Activated CD4-positive, CD25-positive, alpha-beta regulatory T cell treated with anti-CD3 and anti-CD28 coated beads, Interleukin-2, amount 50 U/mL, for 24 hours (primary cell): ENCODE results near the gene ZNF747.
A peak's percentile ranks its signal among the peaks of the same experiment; 100 is the strongest.
"Not testable (repeated sequence)": the region's sequence is repeated elsewhere in the genome, so short reads cannot be mapped to it uniquely, and the experiment has no call there.

Experiments used
- ATAC-seq, 2 donors: fragments of 150-1000 bp; cut with Tn5 transposase; one replicate each; pipeline ENCODE4 v1.10.0; 2021; ENCODE audit warnings: mild to moderate bottlenecking in 1 of 2, moderate library complexity in 1 of 2

The ZNF747 gene

DNA sequence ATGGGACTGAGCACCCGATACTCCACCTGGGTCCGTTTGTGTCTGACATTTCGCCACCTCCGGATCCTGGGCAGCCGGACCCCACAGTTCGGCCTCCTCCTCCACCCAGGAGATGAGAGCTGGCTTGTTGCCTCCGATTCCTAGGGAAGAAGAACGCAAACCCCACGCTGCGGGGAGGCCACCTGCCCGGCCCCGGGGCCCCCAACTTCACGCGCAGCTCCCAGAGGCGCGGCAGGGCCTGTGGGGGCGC, 23.0 kb upstream of the ZNF747 start:
- no peak for ATAC-seq

DNA sequence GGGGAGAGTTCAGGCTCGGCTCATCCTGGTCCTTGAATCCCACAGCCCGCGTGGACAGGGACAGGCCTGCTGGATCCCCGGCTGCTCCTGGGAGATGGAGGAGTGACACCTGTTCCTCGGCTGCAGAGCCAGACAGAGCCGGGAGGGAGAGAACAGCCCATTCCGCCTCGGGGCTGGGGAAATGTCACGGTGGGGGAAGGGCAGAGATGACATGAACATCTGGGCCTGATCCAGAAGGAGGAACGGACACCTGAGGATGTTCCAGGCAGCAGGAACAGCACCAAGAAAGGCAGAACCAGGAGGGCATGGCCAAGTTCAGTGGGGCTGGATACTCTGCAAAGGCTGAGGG, 21.4 kb upstream of the ZNF747 start:
- no peak for ATAC-seq

DNA sequence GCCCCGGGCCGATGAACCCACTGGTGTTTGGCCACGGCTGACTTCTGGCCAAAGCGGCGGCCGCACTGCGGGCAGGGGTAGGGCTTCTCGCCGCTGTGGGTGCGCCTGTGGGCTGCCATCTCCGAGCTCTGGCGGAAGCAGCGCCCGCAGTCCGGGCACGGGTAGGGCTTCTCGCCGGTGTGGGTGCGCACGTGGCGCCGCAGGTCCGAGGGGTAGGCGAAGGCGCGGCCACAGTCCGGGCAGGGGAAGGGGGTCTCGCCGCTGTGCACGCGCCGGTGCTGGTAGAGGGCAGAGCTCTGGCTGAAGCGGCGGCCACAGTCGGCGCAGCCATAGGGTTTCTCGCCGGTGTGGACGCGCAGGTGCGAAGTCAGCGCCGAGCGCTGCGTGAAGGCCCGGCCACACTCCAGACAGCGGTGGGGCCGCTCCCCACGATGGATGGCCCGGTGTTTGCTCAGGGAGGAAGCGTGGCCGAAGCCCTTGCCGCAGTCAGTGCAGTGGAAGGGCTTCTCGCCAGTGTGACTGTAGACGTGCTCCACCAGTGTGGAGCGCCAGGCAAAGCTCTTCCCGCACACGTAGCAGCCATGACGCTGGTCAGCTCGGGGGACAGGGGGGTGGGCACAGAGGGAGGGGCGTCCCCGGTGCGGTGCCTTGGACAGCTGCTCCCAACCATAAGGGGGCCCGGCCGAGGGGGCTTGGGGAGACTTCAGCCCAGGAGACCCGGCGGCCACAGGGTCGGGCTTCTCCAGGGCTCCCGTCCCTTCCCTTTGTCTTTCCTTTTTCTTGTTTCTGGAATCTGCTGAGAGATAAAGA, 20.9 kb upstream of the ZNF747 start:
- no peak for ATAC-seq

DNA sequence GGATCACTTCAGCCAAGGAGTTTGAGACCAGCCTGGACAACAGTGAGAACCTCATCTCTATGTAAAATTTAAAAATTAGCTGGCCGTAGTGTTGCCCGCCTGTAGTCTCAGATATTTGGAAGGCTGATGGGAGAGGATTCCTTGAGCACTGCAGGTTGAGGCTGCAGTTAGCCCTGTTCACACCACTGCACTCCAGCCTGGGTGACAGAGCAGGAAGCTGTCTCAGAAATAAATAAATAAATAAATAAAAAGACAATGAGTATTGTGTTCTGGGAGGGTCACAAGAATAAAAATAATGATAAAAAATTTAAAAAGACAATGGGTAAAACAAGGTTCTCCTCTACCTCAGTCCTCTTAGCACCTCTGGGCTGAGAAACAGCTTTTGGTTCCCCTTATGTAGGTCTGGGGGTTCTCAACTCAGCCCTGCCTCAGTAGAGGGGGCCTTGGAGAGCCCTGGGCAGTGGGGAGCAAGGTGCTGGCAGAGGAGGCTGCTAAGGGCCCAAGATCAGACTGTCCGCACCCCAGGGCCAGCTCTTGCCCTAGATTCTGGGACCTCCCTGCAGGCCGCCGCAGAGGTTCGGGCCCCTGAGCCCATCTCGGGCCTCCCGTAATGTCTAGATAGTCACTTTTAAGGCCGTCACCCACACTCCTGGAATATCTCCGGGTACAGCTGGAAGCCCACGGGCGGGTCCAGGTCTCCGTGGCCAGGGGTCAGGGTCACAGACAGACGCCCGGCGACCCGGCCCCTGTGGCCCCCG, 20.1 kb upstream of the ZNF747 start:
- no peak for ATAC-seq

DNA sequence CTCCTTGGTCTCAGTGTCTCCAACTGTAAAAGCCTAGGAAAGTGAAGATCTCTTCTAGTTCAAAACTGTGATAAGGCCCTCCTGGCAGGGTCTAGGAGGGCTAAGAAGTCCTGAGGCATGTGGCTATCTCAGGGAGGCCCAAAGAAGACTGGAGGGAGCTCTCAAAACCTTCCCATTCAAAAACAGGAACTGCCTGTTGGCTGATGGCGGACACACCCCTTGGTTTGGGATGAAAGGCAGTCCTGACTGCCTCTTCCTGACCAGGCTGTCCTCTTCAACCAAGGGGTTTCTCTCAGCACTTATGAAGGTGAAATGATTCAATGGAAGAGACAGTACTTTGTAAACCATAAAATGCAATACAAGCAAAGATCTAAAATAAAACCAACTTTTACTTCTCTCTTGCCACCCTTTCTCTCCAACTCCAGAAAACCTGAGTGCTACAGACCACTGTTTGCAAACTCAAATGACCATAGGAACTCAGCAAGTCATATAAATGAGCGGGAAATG, 18.8 kb upstream of the ZNF747 start:
- ATAC-seq, result no peak

DNA sequence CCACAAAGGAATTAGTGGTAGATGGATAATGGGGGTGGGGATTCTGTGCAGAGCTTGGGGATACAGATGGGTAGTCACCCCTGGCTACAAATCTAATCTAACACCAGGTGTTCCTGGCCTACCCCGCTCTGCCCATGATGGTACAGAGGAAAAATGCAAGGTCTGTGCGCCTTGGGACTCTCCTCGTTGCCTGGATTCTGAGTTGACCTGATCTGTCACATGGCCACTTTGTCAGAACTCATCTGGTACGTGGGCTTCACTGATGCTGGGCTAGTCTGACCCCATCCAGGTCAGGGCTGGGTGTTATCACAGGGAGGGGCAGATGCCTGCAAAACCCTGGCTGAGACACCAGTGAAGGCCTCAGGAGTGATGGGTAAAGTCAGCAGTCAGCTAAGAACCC, 18.3 kb upstream of the ZNF747 start:
- no peak for ATAC-seq

DNA sequence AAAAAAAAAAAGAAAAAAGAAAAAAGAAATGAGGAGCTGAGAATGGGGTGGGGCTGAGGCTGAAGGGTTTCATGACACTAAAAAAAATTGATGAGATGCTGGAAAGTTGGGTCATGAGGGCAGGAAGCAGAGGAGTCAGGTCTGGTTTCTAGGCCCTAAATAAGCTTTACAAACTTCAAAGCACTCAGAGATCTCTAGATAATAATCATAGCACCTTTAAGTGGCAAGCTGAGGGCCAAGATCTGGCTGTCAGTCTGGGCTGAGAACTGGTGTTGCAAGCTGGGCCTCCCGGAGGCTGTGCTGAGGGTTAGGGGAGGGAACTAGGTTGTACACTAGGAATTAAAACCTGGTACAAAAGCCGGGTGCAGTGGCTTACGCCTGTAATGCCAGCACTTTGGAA, 17.1 kb upstream of the ZNF747 start:
- peak; percentile 91 to 93 for ATAC-seq

DNA sequence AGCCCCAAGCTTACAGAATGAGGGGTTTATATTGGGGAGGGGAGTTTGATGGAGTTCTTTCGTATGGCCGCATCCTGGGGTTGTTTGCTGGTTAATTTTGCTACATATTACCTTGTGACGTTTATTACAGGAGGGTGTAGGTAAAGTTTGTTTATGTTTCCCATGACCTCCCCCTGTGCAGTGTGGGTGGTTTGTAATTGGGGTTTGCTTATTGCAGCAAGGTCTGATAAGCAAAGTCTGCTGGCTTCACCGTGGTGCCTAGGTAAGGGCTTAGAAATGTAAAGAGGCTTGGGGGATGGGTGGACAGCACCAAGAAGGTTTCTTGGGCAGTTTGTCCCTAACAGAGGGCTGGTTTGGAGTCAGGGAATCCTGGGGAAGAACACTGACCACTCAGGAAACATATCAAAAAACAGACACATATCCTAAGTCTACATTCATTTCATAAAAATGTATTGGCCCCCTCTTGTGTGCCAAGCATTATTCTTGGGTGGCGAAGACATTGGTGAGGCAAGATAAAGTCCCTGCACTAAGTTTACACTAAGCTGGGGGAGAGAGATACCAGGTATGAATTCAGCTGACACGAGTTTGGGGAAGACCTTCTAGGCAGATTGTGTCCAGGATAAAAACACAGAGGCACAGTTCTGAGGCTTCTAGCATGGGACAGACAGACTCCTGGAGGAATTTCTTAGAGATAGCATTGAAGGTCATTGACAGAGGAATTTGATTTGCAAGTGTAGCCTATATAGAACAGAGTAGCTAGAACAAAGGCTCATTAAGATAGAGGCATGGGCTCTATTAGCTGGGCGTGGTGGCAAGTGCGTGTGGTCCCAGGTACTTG, 14.0 kb upstream of the ZNF747 start:
- ATAC-seq, result no peak

DNA sequence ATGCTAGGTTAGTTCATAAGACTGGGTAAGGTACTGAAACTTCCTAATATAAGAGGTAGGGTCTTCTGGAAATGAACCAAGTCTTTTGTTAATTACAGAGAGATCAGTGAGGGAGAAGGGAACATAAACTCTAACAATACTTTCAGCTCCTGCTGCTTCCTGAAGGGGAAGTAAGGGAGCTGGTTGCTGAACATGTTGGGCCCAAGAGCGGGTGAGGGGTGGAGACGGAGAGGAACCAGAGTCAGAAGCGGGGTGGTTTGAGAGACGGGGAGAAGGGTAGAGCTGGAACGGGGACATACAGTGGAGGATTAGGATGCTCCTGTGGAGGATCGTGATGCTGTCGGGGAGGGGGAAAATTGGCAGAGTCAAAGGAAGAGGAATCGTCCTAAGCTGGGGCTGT, 11.5 kb upstream of the ZNF747 start:
- ATAC-seq, result no peak

DNA sequence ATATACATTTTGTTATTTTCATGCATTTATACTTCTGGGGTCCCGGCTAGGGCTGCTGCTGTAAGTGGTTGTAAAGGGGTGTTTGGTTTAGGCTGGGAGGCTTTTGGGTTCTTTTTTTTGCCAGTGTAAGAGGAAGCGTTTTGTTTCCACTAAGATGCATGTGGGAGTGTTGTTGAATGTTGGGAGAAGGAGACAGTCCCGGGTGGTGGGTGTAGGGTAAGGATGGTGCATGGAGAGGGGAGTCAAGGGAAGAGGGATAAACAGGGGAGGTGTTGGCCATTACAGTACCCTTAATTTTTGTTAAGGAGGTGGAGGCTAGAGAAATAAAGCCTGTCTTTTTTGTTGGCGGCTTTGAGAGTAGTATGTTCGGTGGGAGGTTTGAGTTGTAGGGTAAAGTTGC, 8.4 kb upstream of the ZNF747 start:
- ATAC-seq, result no peak

DNA sequence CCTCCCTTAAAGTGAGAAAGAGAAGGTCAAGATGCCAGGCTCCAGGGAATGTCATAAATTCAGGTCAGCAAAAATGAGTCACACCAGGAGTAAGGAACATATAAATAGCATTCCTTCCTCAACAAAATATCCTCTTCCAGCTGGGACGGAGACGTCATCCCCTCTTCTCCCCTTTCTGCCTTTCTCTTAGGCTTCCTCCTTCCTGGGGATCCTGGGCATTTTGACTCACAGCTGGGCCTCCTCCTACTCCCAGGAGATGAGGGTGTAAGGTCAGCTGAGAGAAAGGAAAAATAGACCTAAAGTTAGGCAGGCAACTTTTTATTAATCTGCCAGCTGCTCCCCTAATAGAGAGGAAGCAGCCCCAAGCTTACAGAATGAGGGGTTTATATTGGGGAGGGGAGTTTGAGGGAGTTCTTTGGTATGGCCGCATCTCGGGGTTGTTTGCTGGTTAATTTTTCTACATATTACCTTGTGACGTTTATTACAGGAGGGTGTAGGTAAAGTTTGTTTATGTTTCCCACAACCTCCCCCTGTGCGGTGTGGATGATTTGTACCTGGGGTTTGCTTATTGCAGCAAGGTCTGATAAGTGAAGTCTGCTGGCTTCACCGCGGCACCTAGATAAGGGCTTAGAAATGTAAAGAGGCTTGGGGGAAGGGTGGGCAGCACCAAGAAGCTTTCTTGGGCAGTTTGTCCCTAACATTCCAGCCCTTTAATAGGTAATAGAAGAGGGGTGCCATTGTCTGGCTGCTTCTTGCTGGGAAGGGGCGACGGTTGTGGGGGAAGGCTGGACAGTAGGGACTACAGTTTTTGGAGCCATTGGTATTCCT, 7.1 kb upstream of the ZNF747 start:
- ATAC-seq, result no peak

DNA sequence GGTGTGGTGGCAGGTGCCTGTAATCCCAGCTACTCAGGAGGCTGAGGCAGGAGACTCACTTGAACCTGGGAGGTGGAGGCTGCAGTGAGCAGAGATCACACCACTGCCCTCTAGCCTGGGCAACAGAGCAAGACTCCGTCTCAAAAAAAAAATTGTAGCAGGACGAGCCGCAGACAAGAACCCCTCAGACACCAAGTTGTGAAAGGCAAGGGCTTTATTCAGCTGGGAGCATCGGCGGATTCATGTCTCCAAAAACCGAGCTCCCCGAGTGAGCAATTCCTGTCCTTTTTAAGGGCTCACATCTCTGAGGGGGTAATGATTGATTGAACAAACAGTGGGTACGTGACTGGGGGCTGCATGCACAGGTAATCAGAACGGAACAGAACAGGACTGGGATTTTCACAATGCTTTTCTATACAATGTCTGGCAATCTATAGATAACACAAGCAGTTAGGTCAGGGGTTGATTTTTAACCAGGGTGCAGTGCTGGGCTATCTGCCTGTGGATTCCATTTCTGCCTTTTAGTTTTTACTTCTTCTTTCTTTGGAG, 6.3 kb upstream of the ZNF747 start:
- not testable (repeated sequence) for ATAC-seq

DNA sequence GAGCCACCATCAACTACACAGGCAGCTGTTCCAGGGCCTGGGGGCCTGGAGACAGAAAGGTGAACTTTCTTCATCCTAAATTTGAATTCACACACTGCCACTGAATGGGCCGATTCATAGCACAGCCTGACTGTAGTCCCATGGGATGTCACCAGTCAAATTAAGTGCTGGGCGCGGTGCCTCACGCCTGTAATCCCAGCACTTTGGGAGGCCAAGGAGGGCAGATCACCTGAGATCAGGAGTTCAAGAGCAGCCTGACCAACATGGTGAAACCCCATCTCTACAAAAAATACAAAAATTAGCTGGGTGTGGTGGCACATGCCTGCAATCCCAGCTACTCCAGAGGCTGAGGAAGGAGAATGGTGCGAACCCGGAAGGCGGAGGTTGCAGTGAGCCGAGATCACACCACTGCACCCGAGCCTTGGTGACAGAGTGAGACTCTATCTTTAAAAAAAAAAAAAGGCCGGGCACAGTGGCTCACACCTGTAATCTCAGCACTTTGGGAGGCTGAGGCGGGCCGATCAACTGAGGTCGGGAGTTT, 5.4 kb upstream of the ZNF747 start:
- not testable (repeated sequence) for ATAC-seq

DNA sequence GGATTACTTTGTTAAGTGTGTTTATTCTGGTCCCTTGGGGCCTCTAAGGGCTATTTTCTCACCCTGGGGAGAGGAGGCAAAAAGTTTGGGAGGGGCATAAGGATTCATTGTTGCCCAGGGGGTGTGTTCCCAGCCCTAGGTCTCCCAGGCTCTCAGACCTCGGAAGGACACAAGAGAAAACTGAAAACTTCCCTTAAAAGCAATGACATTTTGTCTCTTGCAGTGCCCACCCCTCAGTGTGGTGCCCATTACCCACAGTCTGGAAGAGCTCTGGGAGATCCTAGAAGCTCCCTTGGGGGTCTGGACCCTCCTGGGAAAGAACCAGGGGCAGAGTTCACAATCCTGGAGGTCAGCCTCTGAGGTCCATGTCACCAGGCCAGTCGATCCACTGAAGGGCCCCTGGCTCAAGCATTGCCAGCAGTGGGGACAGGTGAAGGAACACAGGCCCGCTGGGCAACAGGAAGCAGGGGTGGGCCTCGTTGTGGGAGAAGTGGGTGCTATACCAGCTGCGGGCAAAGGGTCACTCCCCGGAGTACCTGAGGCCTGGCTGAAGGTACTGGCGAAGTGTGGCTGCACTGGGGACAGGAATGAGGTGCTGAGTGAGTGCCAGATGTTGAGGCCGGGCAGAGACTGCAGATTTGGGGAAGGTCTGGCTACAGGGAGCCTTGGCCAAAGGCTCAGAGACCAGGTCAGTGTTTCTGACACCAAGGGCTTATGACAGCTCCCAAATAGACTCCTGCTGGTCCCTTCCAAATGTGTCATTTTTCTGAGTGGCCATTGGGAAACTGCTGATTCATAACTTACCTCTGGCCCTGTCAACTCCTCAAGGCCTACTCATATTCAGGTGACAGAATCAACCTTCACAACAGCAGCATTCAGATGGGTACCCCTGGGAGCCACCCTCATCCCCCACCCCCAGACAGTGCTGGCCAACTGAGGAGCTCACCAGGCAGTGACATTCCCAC, 4.6 kb upstream of the ZNF747 start:
- no peak for ATAC-seq

DNA sequence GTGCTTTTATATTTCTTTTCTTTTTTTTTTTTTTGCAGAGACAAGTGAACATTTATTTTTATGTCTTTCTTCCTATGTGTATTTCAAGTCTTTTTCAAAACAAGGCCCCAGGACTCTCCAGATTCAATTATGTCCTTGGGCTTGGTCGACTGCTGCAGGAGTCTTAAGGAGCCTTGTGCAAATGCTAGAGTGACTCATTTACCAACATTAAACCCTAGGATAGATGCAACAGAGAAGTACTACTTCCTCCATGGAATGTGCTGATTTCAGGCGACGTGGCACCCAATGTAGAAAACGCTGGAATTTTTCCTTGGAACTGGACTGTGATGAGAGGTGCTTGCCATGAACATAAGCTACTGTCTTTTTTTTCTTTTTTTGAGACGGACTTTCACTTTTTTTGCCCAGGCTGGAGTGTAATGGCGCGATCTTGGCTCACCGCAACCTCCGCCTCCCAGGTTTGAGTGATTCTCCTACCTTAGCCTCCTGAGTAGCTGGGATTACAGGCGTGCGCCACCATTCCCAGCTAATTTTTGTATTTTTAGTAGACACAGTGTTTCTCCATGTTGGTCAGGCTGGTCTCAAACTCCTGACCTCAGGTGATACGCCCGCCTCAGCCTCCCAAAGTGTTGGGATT, 1.9 kb upstream of the ZNF747 start:
- ATAC-seq, result not testable (repeated sequence)

DNA sequence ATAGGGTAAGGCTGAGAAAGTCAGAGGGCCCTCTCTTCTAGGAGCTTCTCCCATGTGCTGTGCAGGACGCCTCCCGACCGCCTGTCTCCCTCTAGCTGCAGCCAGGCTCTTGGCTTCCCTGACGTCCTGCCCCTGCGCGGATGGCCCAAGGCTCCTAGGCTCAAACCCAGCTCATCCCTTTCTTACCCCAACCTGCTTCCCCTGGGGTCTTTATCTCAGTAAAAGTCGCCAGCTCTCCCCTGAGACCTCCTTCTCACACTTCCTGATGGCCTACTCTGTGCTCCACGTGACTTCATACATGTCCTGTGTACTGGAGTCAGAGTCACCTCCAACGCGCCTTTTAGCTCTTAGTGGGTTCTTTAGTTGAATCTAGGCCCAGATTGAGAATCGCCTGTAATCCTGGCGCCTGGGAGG, 1.1 kb upstream of the ZNF747 start:
- peak; percentile 67 to 72 for ATAC-seq

DNA sequence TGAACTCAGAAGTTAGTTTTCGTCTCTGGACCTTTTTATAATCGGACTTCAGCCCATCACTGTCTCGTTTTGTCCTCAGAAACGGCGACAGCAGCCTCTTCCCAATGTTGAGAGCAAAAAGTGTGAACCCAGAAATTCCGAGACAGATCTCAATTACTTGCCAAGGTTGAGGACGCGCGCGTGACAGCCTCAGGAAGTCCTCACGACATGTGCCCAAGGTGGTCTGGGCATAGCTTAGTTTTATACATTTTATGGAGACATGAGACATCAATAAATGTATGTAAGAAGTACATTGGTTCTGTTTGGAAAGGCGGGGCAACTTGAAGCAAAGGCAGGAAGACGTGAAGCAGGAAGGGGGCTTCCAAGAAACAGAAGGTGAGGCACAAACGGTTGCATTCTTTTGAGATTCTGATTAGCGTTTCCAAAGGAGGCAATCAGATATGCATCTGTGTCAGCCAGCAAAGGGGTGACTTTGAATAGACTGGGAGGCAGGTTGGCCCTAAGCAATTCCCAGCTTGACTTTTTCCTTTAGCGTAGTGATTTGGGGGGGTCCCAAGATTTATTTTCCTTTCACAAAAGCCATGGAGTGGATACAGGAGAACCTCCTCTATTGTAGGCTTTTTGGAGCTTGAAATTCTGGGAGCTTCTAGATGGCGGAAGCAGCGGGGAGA, 583 bp upstream of the ZNF747 start:
- ATAC-seq, result peak; percentile 22 to 35

DNA sequence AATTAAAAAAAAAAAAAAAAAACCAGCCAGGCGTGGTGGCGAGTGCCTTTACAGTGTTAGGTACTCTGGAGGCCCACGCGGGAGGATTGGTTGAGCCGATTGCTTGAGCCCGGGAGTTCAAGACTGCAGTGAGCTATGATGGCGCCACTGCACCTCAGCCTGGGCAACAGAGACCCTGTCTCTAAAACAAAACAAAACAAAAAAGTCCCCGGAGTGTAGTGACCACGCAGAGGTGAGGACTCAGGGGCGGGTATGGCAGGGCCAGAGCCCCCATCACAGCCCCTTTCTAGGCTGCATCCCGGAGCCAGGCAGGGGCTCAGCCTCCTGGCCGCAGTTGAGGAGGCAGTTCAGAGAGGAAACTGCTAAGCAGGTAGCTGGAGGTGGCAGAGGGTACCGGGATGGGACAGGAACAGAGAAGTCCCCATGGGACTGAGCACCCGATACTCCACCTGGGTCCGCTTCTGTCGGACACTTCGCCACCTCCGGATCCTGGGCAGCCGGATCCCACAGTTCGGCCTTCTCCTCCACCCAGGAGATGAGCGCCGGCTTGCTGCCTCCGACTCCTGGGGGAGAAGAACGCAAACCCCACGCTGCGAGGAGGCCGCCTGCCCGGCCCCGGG, 800 bp downstream of the ZNF747 start:
- ATAC-seq, result peak in 1 of 2 donors; percentile 0

DNA sequence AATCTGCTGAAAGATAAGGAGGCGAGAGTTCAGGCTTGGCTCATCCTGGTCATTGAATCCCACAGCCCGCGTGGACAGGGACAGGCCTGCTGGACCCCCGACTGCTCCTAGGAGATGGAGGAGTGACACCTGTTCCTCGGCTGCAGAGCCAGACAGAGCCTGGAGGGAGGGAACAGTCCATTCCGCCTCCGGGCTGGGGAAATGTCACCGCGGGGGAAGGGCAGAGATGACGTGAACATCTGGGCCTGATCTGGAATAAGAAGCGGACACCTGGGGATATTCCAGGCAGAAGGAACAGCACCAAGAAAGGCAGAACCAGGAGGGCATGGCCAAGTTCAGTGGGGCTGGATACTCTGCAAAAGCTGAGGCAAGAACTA, 1.5 kb downstream of the ZNF747 start:
- ATAC-seq, result no peak
